ENCODE results near the gene TLNRD1.
A peak's percentile ranks its signal among the peaks of the same experiment; 100 is the strongest.

TLNRD1 gene

GRCh38 chr15:81024936-81025335, 24.2 kb downstream of the TLNRD1 start:
- TF ChIP-seq, protein P1, sequence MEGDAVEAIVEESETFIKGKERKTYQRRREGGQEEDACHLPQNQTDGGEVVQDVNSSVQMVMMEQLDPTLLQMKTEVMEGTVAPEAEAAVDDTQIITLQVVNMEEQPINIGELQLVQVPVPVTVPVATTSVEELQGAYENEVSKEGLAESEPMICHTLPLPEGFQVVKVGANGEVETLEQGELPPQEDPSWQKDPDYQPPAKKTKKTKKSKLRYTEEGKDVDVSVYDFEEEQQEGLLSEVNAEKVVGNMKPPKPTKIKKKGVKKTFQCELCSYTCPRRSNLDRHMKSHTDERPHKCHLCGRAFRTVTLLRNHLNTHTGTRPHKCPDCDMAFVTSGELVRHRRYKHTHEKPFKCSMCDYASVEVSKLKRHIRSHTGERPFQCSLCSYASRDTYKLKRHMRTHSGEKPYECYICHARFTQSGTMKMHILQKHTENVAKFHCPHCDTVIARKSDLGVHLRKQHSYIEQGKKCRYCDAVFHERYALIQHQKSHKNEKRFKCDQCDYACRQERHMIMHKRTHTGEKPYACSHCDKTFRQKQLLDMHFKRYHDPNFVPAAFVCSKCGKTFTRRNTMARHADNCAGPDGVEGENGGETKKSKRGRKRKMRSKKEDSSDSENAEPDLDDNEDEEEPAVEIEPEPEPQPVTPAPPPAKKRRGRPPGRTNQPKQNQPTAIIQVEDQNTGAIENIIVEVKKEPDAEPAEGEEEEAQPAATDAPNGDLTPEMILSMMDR (IDR thresholded peaks at IDR 0.05; ENCODE audit: low read length, missing control alignments): no peak
- H3K4me3 ChIP-seq (replicated peaks; ENCODE audit: low read depth, low read length): no peak overlapping the region
- DNase-seq (ENCODE audit: low read depth): no peak

DNA sequence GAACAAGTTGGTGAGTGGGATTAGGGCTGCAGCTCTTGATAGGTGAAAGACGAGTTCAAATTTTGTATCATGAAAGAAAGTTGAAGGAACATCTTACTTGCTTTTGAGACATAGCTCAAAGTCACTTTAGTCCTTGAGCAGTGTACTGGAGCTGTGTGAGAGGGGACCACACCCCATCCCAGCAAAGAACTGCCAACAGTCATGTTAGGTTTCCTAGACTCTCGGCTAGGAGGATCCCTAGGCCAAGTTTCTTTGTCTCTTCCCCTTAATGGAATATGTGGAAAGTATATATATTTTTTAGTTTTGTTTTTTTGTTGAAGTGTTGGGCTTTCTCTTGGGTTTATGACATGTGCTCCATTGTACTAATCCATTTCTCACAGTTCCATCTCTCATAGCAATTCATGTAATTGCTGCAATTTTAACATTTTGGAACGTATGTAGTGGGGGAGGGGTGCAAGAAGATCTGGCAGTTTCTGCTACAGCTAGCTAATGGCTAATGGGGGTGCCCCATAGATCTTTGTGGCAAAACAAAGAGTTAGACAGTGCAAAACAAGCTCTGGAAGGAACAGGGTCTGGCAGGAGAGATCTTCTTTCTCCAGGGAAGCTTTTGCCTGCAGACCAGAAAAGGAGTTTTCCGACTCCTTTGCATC, 25.1 kb downstream of the TLNRD1 start:
- TF ChIP-seq, protein P1 (IDR thresholded peaks at IDR 0.05; ENCODE audit: low read length, missing control alignments): no peak
- no peak overlapping the region for H3K4me3 ChIP-seq (replicated peaks; ENCODE audit: low read depth, low read length)
- DNase-seq (ENCODE audit: low read depth): no peak

- TF ChIP-seq, protein P1 (IDR thresholded peaks at IDR 0.05; ENCODE audit: low read length, missing control alignments): no peak
- H3K4me3 ChIP-seq (replicated peaks; ENCODE audit: low read depth, low read length): no peak overlapping the region
- DNase-seq (ENCODE audit: low read depth): no peak
Observed at GRCh38 chr15:81026836-81027599, 26.3 kb downstream of the TLNRD1 start.

DNA sequence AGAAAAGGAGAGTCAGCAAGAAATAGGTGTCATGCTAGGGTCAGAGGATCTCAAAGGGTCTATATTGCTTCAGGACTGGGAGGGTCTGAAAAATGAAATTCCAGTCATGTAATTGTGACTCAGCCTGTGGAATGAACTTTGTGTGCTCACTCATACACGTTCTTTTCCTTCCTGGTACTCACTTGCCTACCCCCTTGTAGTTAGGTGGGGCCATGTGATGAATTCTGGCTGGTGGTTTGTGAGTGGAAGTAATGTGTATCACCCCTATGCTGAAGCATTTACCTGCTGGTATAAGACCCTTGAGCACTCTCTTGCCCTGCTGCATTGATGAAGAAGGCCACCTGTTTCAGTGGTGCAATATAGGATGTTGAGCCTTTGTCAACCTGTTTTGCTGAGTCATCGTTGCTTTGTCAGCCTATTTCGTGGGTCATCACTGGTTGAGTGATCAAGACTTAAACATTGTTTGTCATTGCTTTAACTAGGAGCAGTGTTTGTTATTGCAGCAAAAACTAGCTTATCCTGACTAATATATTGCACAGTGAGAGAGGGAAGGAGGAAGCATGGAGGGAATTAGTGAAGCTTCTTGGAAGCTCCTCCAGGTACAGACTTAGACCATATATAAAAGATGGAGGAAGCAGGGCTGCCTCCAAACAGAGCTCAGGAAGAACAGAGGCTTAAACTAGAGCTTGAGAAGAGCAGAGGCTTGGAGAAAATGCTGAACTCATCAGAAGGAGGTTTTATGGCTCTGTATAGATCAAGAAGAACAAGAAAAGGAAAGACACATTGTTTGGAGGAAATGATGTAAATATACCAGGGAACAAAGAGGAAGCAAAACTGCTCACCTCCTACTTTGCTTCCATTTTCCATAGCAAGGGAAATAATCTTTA, 28.9 kb downstream of the TLNRD1 start:
- no peak overlapping the region for H3K4me3 ChIP-seq (replicated peaks; ENCODE audit: low read depth, low read length)
- TF ChIP-seq, protein P1 (IDR thresholded peaks at IDR 0.05; ENCODE audit: low read length, missing control alignments): no peak
- peak; percentile 44 for DNase-seq (ENCODE audit: low read depth)

GRCh38 chr15:81030301-81030750, 29.6 kb downstream of the TLNRD1 start:
- TF ChIP-seq, protein P1 (IDR thresholded peaks at IDR 0.05; ENCODE audit: low read length, missing control alignments): no peak
- DNase-seq (ENCODE audit: low read depth): no peak
- no peak overlapping the region for H3K4me3 ChIP-seq (replicated peaks; ENCODE audit: low read depth, low read length)

DNA sequence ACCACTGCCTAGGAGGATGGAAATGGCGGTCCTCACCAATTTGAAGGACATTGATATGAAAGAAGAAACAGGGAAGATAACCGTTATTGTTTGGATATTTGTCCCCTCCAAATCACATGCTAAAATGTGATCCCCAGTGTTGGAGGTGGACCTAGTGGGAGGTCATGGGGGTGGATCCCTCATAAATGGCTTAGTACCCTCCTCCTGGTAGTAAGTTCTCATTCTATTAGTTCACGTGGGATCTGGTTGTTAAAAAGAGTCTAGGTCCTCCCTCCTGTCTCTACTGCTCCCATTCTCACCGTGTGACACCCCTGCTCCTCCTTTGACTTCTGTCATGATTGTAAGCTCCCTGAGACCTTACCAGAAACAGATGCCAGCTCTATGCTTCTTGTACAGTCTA, 30.5 kb downstream of the TLNRD1 start:
- TF ChIP-seq, protein P1 (IDR thresholded peaks at IDR 0.05; ENCODE audit: low read length, missing control alignments): no peak
- H3K4me3 ChIP-seq (replicated peaks; ENCODE audit: low read depth, low read length): no peak overlapping the region
- DNase-seq (ENCODE audit: low read depth): no peak

All from fibroblast of pulmonary artery (primary cell).